Progenitor cell of endocrine pancreas (in vitro differentiated cells): ENCODE results near the gene ATG7. TPM values are rescaled to one million over a fixed set of nuclear protein-coding genes. Genes with fewer than 3 reads are reported as not detected.
"Not testable (repeated sequence)": the region's sequence is repeated elsewhere in the genome, so short reads cannot be mapped to it uniquely, and the experiment has no call there.

Experiments
- DNase-seq: peaks from one replicate; pipeline ENCODE4 v3.0.0; 2021; ENCODE audit warnings: low spot score; ENCODE audit not compliant: unreplicated experiment
- H3K27ac Mint-ChIP-seq: 2 replicates; pipeline ENCODE4 v1.8.0; 2021; ENCODE audit warnings: mild to moderate bottlenecking, moderate library complexity, mixed read lengths
- H3K27me3 Mint-ChIP-seq: 2 replicates; pipeline ENCODE4 v1.8.0; 2021; ENCODE audit warnings: mixed read lengths
- H3K36me3 Mint-ChIP-seq: 2 replicates; pipeline ENCODE4 v1.8.0; 2022; ENCODE audit warnings: mixed read lengths; ENCODE audit not compliant: insufficient read depth
- H3K4me1 Mint-ChIP-seq: 2 replicates; pipeline ENCODE4 v1.8.0; 2021; ENCODE audit warnings: low read depth, mixed read lengths
- H3K4me3 Mint-ChIP-seq: 2 replicates; pipeline ENCODE4 v1.8.0; 2021; ENCODE audit warnings: low read depth, mild to moderate bottlenecking, moderate library complexity, mixed read lengths
- H3K9me3 Mint-ChIP-seq: 2 replicates; pipeline ENCODE4 v1.8.0; 2021; ENCODE audit warnings: low read depth, mixed read lengths
- CTCF ChIP-seq: fragments of 200-600 bp; sonication (generic); IDR thresholded peaks from one replicate; pipeline ENCODE4 v1.5.0; 2021; ENCODE audit warnings: antibody characterized with exemption, mild to moderate bottlenecking; ENCODE audit not compliant: unreplicated experiment
- total RNA-seq: library from RNA; stranded (reverse); gene quantifications from 2 replicates; pipeline ENCODE4 v1.2.1, GENCODE V29; 2021

ATG7 gene
- total RNA-seq, 1 donor from 2014 or later: 29.1 TPM

GRCh38 chr3:11498646-11499045 lies 226.4 kb downstream of the ATG7 start:
- Mint-ChIP-seq H3K27ac (no peak overlapping the region), H3K27me3 (no peaks in the 10 kb centered on the region), H3K4me3 (no peak overlapping the region), H3K36me3 (no peaks in the 10 kb centered on the region), H3K9me3 (peaks cover 7% of the 10 kb centered on the region), H3K4me1 (peaks cover 4% of the 10 kb centered on the region)
- DNase-seq: no peak
- TF ChIP-seq CTCF: no peak

- no peak for TF ChIP-seq CTCF
- Mint-ChIP-seq H3K4me1 (peaks cover 4% of the 10 kb centered on the region), H3K27ac (no peak overlapping the region), H3K4me3 (no peak overlapping the region), H3K36me3 (no peaks in the 10 kb centered on the region), H3K27me3 (no peaks in the 10 kb centered on the region), H3K9me3 (peaks cover 3% of the 10 kb centered on the region)
- no peak for DNase-seq
These were observed 226.9 kb downstream of the ATG7 start for GRCh38 chr3:11499144-11499543.

- not testable (repeated sequence) for H3K9me3 Mint-ChIP-seq, H3K4me1 Mint-ChIP-seq, DNase-seq, H3K27me3 Mint-ChIP-seq, H3K27ac Mint-ChIP-seq, H3K4me3 Mint-ChIP-seq, H3K36me3 Mint-ChIP-seq
These were observed 230.2 kb downstream of the ATG7 start for GRCh38 chr3:11502413-11502812.

- H3K27me3 Mint-ChIP-seq: no peaks in the 10 kb centered on the region
- DNase-seq: no peak
- H3K27ac Mint-ChIP-seq: no peak overlapping the region
- H3K9me3 Mint-ChIP-seq: no peaks in the 10 kb centered on the region
- no peak overlapping the region for H3K4me3 Mint-ChIP-seq
- peaks cover 23% of the 10 kb centered on the region for H3K4me1 Mint-ChIP-seq
- TF ChIP-seq CTCF: no peak
- peaks cover 4% of the 10 kb centered on the region for H3K36me3 Mint-ChIP-seq
These were observed 235.5 kb downstream of the ATG7 start for GRCh38 chr3:11507719-11508118.

GRCh38 chr3:11508346-11509172 lies 236.4 kb downstream of the ATG7 start:
- Mint-ChIP-seq H3K36me3 (peaks cover 4% of the 10 kb centered on the region), H3K4me3 (no peak overlapping the region), H3K27ac (peak overlapping the region; percentile 22), H3K4me1 (peaks cover 23% of the 10 kb centered on the region), H3K9me3 (no peaks in the 10 kb centered on the region), H3K27me3 (no peaks in the 10 kb centered on the region)
- TF ChIP-seq CTCF: no peak
- no peak for DNase-seq
